PC-9 (cell line): Measurements from ENCODE around the gene ANKRD63. TPM values are rescaled to one million over a fixed set of nuclear protein-coding genes. Genes with fewer than 3 reads are reported as not detected.

Experiments
- BruUV-seq: library from RNA; stranded (reverse); fragments of 400-500 nt; replicated peaks from 2 replicates; lab custom pipeline; 2021; lab: Mats Ljungman, UMichigan
- CTCF ChIA-PET: fragments of 300-600 bp; sonication (Branson Sonifier 250); formaldehyde crosslinking; loops from one replicate; lab custom pipeline; 2022; ENCODE audit warnings: antibody characterized with exemption; lab: Charles Lee
- POLR2A ChIA-PET: fragments of 300-600 bp; sonication (Branson Sonifier 250); formaldehyde crosslinking; loops from one replicate; lab custom pipeline; 2022; ENCODE audit warnings: antibody characterized with exemption; ENCODE audit not compliant: unreplicated experiment; lab: Charles Lee
- DNase-seq, 2 experiments: peaks; one replicate each; pipeline versions ENCODE4 v3.0.0 to v3.0.0-alpha.2; 2015 to 2022; ENCODE audit warnings: mixed read lengths in 1 of 2
- H2AFZ ChIP-seq: fragments of 200-600 bp; sonication (generic); 2 replicates; pipeline ENCODE4 v1.8.1; 2017; ENCODE audit warnings: antibody characterized with exemption
- H3F3A ChIP-seq: fragments of 200-600 bp; sonication (generic); 2 replicates; pipeline ENCODE4 v1.8.1; 2017; ENCODE audit warnings: antibody characterized with exemption, mild to moderate bottlenecking, low read depth; ENCODE audit not compliant: insufficient read depth
- H3K27ac ChIP-seq: fragments of 200-600 bp; sonication (generic); 2 replicates; pipeline ENCODE4 v1.6.1; 2016; ENCODE audit warnings: mixed run types
- H3K27me3 ChIP-seq: fragments of 200-600 bp; sonication (generic); 2 replicates; pipeline ENCODE4 v1.6.1; 2016; ENCODE audit warnings: low read depth, mixed run types; ENCODE audit not compliant: insufficient read depth
- H3K36me3 ChIP-seq: fragments of 200-600 bp; sonication (generic); 2 replicates; pipeline ENCODE4 v1.6.1; 2016; ENCODE audit warnings: low read depth, mixed run types
- H3K4me1 ChIP-seq: fragments of 200-600 bp; sonication (generic); replicated peaks from 2 replicates; pipeline ENCODE4 v1.6.1; 2016; ENCODE audit warnings: mixed run types; ENCODE audit not compliant: insufficient read depth
- H3K4me2 ChIP-seq: fragments of 200-600 bp; sonication (generic); 2 replicates; pipeline ENCODE4 v1.6.1; 2017; ENCODE audit warnings: mixed run types
- H3K4me3 ChIP-seq: fragments of 200-600 bp; sonication (generic); 2 replicates; pipeline ENCODE4 v1.6.1; 2016; ENCODE audit warnings: mixed run types
- H3K79me2 ChIP-seq: fragments of 200-600 bp; sonication (generic); 2 replicates; pipeline ENCODE4 v1.6.1; 2017; ENCODE audit warnings: low read depth, mixed run types
- H3K9me2 ChIP-seq: fragments of 200-600 bp; sonication (generic); 2 replicates; pipeline ENCODE4 v1.8.1; 2017; ENCODE audit warnings: mild to moderate bottlenecking; ENCODE audit not compliant: insufficient read depth
- H3K9me3 ChIP-seq: fragments of 200-600 bp; sonication (generic); 2 replicates; pipeline ENCODE4 v1.8.1; 2016; ENCODE audit warnings: low read depth; ENCODE audit not compliant: insufficient read depth
- H4K20me1 ChIP-seq: fragments of 200-600 bp; sonication (generic); 2 replicates; pipeline ENCODE4 v1.8.1; 2017; ENCODE audit not compliant: insufficient read depth
- CTCF ChIP-seq: fragments of 200-600 bp; sonication (generic); conservative IDR thresholded peaks from 2 replicates; pipeline ENCODE4 v1.6.1; 2017; ENCODE audit warnings: mixed run types, antibody characterized with exemption, mild to moderate bottlenecking, moderate library complexity
- EZH2 ChIP-seq: fragments of 200-600 bp; sonication (generic); IDR thresholded peaks from 2 replicates; pipeline ENCODE4 v1.8.0; 2017; ENCODE audit warnings: antibody characterized with exemption, low read depth
- intact Hi-C: fragments of 100-400 bp; cut with micrococcal nuclease; formaldehyde crosslinking; loops from one replicate; pipeline ENCODE4 v1.10.0; 2022; ENCODE audit not compliant: unreplicated experiment
- total RNA-seq: library from RNA; stranded (reverse); gene quantifications from 2 replicates; pipeline ENCODE4 v1.2.3, GENCODE V29; 2021

The ANKRD63 gene
- total RNA-seq, 1 experiment from 2014 or later: not detected

GRCh38 chr15:40273428-40273827 is 9.4 kb downstream of the ANKRD63 start:
- Histone ChIP-seq H3K4me3 (no peak overlapping the region), H3K36me3 (no peaks in the 10 kb centered on the region), H3K27ac (no peak overlapping the region), H3K9me3 (no peaks in the 10 kb centered on the region), H2AFZ (no peak overlapping the region), H4K20me1 (no peaks in the 10 kb centered on the region), H3F3A (no peaks in the 10 kb centered on the region), H3K4me2 (no peak overlapping the region), H3K9me2 (no peaks in the 10 kb centered on the region), H3K79me2 (no peaks in the 10 kb centered on the region), H3K27me3 (no peaks in the 10 kb centered on the region), H3K4me1 (no peaks in the 10 kb centered on the region)
- no peak for TF ChIP-seq CTCF
- no peak for TF ChIP-seq EZH2
- no TSS peak for BruUV-seq
- POLR2A ChIA-PET: no interaction called here
- CTCF ChIA-PET: interaction anchor here (0.6 to 4.6 kb wide), 5 partner anchors 28 to 1116 kb away, joined by 5 to 83 read pairs (median 11); partner anchors contain the start of gene PAK6
- intact Hi-C loops: no loop called here
- no peak for DNase-seq

GRCh38 chr15:40272485-40273056 is 10.3 kb downstream of the ANKRD63 start:
- Histone ChIP-seq H3K27ac (no peak overlapping the region), H3K27me3 (no peaks in the 10 kb centered on the region), H3K4me2 (no peak overlapping the region), H3K9me2 (no peaks in the 10 kb centered on the region), H3K36me3 (no peaks in the 10 kb centered on the region), H2AFZ (no peak overlapping the region), H3K9me3 (no peaks in the 10 kb centered on the region), H3F3A (no peaks in the 10 kb centered on the region), H3K4me1 (peaks cover 3% of the 10 kb centered on the region), H3K79me2 (no peaks in the 10 kb centered on the region), H4K20me1 (no peaks in the 10 kb centered on the region), H3K4me3 (no peak overlapping the region)
- intact Hi-C loops: no loop called here
- no TSS peak for BruUV-seq
- CTCF ChIA-PET: interaction anchor here (0.7 to 4.6 kb wide), 5 partner anchors 27 to 134 kb away, joined by 3 to 83 read pairs (median 6); partner anchors contain the start of gene PAK6
- TF ChIP-seq CTCF (peak; percentile 29; the same call in 1 of the 2 replicates), EZH2 (no peak)
- POLR2A ChIA-PET: interaction anchor here (0.5 kb wide), 1 partner anchor 30 kb away, joined by 3 read pairs; no protein-coding TSS in a partner anchor
- peak in 1 of 2 experiments; percentile 48 for DNase-seq

GRCh38 chr15:40271685-40272484 is 11.0 kb downstream of the ANKRD63 start:
- no peak overlapping the region for H2AFZ ChIP-seq
- H3F3A ChIP-seq: peaks cover 4% of the 10 kb centered on the region; the same call in 1 of the 2 replicates
- H3K4me3 ChIP-seq: no peak overlapping the region
- DNase-seq: no peak
- no TSS peak for BruUV-seq
- ChIA-PET CTCF (interaction anchor here (4.6 kb wide), 1 partner anchor 54 kb away, joined by 83 read pairs; no protein-coding TSS in a partner anchor), POLR2A (no interaction called here)
- no peak overlapping the region for H3K4me2 ChIP-seq
- H4K20me1 ChIP-seq: no peaks in the 10 kb centered on the region
- H3K4me1 ChIP-seq: peaks cover 9% of the 10 kb centered on the region
- H3K79me2 ChIP-seq: no peaks in the 10 kb centered on the region
- no peaks in the 10 kb centered on the region for H3K36me3 ChIP-seq
- no peak overlapping the region for H3K27ac ChIP-seq
- H3K9me3 ChIP-seq: no peaks in the 10 kb centered on the region
- H3K27me3 ChIP-seq: no peaks in the 10 kb centered on the region
- no peaks in the 10 kb centered on the region for H3K9me2 ChIP-seq
- no peak for TF ChIP-seq CTCF
- TF ChIP-seq EZH2: no peak
- intact Hi-C loops: no loop called here
